ENCODE data around the gene ZNF22.

The ZNF22 gene

DNA sequence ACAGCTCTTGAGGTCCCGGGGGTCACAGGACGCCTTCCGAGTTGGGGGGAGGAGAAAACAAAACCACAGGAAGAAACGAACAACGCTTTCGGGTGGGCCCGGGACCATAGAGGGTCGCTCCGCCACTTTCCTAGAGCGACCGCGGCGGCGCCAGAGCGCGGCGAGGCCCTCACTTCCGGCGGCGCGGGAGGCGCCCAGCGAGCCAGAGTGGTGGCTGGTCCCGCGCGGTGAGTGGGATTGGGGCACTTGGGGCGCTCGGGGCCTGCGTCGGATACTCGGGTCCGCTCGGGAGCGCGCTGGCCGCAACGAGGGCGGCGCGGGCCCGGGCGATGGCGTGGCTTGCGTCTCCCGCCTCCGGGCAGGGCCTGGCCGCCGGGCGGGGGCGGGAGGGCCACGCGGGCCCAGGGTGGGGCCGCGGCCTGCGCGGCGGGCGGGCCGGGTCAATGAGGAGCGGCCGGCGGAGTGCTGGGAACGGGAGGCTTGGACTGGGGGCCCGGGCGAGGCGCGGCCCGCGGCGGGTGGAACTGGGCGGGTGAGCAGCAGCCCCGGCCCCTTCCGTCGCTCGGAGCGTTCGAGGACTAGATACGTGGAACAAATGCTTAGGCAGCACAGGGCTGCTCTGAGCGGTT is at the start of gene ZNF22:
Gene ZNF22 (plus strand): TSS at position 172 of the 629 bp plus-strand sequence. CDS start 2,446 bp downstream, outside the sequence.
- peak; percentile 20 to 54 (median 41) for DNase-seq (ENCODE audit: low read depth in 3 of 3)

DNA sequence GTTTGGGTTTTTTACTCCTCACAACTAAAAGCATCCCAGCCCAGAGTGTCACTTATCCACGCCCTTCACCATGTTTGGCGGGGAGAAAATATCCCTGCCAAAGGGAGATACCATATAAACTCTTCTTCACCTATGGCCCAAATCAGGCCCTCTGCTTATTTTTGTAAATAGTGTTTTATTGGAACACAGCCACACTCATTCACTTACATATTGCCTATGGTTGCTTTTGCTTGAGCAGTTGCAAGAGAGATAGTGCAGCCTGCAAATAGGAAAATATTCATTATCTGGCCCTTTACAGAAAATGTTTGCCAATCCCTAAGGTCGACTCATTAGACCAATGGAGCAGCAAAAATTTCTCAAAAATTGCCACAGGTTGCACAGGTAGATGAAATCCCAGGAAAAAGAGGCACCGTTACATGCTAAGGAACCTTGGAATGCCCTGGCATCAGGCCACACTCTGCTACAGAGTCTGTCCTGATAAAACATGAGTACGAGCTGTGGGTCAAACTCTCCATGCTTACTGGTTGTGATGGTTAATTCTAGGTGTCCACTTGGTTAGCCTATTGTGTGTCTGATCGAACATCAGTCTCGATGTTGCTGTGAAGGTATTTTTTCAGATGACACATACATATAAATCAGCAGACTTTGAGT is 49.0 kb upstream of the ZNF22 start:
- DNase-seq (ENCODE audit: low read depth in 3 of 3): no peak

DNA sequence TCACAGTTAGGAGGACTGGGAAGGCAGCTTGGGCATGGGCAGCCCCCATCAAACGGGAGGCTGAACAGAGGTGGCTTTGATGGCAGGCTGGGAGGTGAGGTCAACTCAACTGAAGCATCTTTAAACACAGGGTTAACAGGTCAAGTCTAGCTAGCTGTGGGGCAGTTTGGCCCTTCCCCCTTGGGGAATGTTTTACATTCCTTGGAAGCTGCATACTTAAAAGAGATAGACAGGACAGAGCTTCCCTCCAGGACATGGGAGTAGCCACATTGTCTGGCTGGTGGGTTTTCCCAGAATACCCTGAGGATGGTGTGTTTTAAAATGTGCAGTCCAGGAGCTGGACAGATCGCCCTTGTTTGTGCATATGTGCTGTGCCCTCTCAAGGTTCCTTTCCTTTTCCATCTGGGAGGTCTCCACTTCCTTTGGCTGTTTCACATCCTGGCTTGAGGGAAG is 47.9 kb upstream of the ZNF22 start:
- no peak for DNase-seq (ENCODE audit: low read depth in 3 of 3)

DNA sequence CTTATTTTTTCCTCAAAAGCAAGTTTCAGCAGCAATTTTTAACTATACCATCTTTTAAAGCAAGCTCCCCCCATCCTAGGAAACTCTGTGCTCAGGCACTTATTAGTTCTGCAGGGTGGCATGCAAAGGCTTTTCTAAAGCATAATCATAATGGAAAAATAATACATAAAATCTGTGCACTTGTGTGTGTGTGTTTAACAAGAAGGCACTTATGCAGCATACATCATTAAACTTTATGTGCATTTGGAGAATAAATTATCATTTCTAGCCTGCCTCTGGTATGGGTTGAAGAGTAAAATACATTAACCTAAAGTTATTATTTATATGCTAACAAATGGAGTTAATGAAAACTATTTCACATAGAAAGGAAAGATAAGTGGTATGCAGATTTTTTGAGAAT is 46.7 kb upstream of the ZNF22 start:
- DNase-seq (ENCODE audit: low read depth in 3 of 3): no peak

DNA sequence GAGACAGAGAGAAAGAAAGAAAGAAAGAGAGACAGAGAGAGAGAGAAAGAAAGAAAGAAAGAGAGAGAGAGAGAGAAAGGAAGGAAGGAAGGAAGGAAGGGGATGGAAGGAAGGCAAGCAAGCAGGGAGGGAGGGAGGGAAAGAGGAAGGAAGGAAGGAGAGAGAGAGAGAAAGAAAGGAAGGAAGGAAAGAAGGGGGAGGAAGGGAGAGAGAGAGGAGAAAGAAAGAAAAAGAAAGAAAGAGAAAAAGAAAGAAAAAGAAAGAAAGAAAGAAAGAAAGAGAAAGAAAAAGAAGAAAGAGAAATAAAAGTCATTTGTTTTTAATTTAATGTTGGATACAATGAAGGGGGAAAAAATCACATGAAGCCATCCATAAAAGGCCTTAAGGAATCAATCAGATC is 45.8 kb upstream of the ZNF22 start:
- no peak for DNase-seq (ENCODE audit: low read depth in 3 of 3)

DNA sequence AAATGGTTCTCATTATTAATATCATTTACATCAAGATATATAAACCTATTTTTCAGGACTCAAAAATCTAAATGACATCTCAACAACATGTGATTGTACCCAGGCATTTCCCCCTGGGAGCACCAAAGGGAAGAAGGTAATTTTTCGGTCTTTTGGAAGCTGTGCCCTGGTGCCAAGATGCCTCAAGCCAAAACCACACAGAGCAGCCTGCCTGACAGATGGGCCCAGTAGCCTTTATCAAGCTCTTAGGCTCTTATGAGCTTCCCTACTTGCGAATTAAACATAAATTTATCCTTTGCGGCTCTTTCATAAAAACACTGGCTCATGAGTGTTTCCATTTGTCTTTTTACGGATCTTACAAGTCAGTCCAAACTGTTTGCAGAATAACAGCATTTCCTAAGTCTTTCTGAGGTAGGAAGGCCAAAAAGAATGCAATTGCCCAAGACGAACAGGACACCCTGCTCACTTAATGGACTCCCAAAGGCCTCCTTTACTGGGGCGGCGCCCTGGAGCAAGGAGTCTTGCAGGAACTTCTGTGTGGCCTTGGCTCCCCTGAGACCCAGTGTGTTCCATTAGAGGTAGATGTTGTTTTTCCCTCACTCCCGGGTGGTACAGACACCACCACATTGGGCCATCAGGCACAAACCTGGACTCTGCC is 45.2 kb upstream of the ZNF22 start:
- no peak for DNase-seq (ENCODE audit: low read depth in 3 of 3)

DNA sequence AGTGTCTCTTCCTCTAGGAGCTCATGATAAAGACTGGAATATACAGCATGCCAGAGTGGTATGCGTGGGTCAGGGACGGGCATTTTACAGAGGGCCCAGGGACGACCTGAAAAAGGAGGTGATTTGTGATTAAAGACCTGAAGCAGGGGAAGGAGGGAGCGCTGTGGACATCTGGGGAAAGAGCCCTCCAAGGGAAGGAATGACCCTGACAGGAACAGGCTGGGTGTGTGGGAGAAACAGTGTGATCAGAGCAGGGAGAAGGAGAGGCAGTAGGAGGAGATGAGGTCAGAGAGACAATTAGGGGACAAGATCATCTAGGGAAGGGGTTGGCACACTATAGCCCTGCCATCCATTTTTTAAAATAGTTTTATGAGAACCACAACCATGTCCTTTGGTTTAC is 44.5 kb upstream of the ZNF22 start:
- no peak for DNase-seq (ENCODE audit: low read depth in 3 of 3)

DNA sequence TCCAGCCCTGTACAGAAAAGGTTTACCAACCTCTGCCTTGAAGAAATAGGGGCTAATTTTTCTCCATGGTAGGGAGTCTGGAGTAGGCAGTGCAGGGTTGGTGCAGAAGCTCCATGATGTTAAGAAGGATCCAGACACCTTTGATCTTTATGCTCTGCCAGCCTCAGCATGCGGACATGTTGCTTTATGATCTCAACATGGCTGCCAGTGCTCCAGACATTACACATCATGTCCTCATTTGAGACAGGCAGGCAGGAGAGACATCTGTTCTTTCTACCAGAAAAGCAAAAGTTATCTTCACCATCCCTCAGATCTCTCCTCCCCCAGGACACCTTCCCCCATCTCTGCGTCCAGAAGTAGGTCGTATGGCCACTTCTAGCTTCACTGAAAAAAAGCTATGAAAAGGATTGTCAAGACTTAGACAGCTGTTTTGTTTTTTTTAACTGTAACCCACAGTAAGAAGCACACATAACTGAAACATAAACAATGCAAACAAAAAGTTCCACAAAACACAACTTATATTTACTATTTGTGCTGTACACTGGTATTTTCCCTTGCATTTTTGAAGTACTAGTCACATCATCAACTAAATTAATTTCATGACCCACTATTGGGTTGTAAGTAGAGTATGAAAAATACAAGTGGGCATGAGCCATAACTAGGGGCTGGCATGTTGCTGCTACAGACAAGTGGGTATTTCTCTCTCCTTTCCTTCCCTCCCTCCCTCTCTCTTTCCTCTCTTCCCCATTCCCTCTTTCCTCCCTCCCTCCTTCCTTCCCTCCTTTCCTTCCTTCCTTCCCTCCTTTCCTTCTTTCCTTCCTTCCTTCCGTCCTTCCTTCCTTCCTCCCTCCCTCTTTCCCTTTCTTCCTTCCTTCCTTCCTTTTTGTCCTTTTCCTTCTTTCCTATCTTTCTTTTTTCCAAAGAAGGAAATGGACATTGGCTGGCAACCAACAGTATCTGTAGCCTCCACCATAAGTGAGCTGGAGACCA is 43.7 kb upstream of the ZNF22 start:
- no peak for DNase-seq (ENCODE audit: low read depth in 3 of 3)

DNA sequence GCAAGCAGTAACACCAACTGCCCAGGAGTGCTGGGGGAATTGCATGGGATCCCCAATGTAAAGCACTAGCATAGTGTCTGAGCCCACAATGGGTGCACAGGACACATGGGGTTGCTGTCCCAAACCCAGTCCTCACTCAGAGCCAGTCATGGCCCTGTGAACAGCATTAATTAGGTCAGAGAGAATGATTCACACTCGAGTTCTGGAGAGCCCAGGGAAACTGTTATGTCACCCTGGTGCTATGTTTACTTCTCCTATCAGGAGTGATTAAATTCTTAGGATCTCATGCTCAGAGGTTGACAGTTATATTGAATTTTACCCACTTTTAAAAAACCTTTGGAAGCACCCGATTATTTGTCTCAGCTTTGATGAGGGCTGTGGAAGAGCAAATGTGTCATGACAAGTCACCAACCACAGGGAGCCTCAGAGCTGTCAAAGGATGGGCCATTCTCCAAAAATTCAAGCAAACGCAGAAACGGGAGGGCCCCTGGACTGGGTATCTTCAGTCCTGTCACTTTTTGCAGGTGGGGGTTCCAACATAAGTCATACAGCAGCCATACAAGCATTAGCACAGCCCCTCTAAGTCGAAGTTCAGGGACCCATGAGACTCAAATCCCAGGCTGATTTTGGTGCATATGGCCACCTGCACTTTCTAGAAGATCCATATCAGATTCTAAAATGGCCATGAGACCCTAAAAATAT is 42.4 kb upstream of the ZNF22 start:
- DNase-seq (ENCODE audit: low read depth in 3 of 3): no peak

DNA sequence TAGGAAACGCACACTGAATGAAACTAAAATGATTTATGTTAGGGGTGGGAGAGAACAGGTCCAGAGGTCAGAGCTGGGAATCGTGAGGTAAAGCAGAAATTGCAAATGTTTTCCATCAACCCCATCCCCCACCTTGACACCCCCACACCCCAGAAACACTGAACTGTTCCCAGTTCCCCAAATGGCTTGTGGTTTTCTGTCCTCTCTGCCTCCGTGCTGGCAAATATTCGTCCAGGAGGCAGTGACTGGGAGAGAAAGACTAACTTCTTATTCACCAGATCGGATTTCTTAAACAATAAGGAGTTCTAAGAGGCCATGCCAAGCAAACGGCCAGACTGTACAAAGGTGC is 41.9 kb upstream of the ZNF22 start:
- no peak for DNase-seq (ENCODE audit: low read depth in 3 of 3)

DNA sequence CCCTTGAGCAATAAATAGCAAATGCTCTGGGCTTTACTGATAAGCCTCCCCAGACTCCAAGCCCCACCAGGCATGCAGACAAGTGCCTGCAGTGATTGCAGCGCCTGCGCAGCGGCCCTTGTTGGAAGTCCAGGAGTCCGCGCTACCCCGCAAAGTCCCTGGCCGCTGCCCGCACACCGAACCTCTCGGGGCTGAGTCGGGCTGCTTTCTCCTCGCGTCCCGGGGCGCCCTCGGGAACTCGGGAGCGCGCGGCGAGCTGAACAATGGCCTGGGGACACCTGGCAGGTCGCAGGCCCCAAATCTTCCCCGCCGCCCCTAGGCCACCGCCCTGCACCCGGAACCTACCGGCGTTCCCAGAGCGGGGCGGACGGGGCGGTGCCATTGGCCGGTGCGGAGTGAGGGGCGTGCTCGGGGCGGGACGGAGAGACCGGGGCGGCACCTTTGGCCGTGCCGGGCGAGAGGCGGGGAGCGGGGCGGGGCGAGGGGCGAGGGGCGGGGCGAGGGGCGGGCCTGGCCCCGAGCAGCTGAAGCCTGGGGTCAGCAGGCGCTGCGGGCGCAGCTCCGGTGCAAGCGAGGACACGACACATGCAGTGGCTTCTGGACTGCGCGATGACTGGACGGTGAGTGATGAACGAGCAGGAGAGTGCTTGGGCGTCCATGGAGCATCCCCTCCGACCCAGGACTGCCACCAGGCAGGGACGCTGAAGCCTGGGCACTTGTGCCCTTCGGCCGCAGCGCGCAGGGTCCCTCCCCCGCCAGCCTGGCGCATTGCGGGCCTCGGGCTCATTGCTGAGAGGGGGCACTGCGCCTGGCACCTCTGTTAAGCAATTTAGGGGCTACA is 41.3 kb upstream of the ZNF22 start, which contains the start of gene RASSF4:
Gene RASSF4 (plus strand): TSS at position 556 of the 841 bp plus-strand sequence. CDS start 10,401 bp downstream, outside the sequence.
- DNase-seq (ENCODE audit: low read depth in 3 of 3): peak; percentile 83 to 91 (median 84)

DNA sequence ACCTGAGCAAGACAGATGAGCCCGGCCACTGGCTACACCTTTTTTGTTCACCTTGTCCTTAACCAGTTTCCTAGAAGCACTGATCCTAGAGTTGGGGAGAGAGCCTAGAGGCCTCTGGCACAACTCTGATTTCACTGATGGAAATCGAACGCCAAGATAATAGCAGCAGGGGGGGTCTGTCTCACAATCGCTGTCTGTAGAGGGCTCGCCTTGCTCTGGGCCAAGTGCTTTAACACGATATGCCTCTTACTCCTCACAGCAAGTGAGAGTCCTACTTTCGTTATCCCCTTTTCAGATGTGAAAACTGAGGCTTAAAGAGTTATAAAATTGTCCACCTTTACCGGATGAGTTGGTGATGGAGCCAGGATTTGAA is 40.6 kb upstream of the ZNF22 start:
- DNase-seq (ENCODE audit: low read depth in 3 of 3): no peak

DNA sequence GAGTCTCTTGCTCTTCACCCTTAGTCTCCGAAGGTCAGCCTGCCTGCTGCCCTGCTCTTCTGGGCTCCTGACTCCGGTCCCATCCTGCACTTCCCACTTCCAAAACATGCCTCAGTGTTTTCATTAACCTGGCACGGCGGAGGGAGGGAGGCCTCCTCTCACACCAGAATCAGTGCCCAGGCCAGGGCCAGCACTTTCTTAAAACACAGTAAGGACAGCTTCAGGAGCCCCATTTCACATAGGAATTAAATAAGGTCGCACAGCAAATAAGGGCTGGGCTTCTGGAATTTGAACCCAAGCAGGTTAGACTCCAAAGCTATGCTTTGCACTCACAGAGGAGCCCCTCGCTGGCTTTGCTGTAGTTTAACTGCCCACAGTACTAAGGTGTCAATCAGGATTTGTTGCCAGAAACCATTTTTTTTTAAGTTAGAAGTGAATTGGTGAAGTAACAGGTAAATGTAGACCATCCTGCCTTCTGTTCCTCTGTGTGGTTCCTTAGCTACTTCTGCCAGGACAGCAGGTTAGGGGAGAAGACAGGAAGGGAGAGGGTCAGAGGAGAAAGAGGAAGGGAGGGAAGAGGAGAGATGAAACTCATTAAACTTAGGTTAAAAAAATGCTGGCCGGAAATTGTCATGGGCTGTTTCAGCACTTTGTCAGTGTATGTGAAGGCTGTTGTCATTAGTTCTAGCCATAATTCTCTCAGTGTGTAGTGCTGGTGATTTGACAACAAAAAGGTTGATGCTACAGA is 40.1 kb upstream of the ZNF22 start:
- no peak for DNase-seq (ENCODE audit: low read depth in 3 of 3)

DNA sequence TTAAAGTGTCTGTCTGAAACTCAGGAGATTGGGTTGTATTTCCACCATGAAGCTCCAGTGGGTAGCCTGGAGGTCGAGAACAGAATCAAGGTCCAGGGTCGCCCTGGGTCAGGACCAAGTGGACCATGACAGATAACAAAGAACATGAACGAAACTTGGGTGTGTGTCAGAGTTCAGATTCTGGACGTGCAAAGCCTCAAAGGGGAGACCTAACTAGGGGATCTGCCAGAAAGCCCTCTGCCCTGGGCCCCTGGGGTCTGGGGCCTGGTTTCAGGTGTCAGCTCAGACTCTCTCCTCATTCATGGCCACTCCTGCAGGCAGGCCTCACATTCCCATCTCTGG is 39.5 kb upstream of the ZNF22 start:
- no peak for DNase-seq (ENCODE audit: low read depth in 3 of 3)

DNA sequence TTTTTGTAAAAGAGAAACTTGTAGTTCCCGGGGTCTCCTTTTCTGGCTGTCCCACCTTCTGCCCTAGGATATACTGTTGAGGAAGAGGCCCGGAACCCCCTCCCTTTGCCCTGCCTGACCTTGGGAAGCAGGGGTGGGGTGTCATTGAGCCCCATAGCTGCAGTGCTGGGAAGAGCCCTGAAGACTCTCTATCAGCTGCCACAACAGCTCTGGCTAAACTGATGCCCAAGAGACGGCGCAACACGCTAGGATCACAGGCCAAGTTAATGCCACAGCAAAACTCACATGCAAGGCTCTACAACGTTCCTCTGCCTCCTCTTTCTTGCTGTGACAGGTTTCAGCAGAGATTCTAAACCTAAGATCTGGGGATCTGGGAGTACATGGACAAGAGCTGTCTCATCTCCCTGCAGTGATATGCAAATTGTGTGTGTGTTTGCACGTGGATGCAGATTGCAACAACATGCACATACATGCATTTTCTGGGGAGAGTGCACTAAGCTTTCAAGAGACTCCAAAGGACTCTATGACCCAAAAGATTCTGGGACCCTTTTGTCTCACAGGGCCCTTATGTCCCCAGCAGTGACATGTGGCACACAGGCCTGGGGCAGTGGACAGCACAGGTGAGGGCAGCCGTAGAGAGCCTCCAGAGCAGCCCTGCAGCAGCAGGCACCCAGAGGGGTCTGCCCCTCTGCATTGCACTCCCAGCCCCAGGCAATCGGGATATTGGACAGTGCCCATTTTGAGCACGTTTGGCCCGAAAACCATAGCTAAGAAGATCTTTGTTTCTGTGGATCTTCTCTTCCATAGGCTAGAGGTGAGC is 38.6 kb upstream of the ZNF22 start:
- DNase-seq (ENCODE audit: low read depth in 3 of 3): no peak

DNA sequence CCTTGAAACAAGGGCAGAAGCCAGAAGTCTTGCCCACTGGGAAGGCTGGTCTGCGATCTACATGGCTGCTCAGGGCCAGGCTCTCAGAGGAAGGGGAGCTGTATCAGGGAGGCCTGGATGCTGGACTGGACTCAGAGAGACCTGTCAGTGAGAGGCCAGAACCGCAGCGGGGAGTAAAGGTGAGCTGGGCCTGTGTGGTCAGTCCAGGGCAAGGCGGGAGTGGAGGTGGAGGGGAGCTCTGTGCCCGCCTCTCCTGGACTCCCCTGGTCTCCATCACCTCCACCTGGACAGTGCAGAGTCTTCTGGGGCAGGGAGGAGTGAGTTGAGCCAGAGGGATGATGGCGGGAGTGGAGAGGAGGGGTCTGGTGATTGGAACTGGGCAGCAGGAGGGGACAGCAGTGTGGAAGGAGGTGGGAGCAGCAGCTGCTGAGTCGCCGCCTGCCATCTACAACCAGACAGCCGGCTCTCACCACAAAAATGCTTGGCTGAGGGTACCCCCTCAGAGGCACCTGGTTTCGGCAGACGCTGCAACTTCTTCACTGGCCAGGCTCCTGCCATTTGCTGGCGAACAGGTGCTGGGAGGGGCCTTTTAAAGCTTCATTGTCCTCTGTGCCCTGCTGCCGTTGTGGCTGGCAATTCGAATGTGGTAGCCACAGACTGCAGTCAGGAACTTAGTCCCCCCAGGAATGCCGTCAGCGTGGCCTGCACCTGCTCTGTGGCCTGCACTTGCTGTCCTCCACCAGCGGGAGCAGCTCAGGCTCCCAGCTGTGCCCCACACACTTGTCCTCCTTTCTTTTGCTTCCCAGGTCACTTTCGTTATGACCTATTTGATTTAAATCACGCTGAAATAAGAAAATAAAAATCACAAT is 37.6 kb upstream of the ZNF22 start:
- no peak for DNase-seq (ENCODE audit: low read depth in 3 of 3)

DNA sequence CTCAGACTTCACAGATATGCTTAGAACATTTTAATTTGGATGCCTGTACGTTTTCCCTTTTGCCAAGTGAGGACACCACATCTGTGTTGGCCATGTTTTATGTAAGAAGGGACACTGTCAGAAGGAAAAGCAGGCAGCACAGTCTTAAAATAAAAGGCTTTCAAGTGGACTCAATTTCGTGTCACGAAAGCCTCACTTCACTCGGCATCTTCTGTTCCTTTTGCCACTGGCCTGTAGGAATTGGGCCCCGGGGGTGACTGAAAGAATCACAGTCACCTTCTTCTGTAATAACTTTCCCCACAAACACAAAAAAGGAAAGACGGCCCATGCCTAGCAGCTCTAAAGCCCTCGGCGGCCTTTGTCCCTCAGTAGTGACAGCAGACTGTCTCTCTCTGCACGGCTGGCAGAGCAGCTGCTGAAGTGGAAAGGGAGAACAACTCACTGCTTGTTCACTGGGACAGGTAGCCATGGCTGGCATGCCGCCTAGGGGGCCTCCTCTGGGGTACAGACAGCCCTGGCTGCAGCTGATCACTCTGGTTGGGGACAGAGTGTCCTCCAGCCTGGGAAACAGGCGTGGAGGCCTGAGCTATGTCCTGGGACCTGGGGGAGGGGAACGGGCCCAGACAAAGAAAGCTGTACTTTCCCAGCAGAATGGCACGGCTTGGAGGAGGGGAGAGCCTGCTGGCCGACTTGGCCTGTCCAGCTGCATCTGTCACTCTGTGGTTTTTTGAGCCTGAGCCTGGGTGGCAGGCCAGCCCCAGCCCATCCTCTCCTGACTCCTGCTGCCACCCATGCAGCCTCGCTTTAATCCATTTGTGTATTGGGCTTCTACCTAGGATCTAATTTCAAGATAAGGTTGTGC is 36.7 kb upstream of the ZNF22 start:
- DNase-seq (ENCODE audit: low read depth in 3 of 3): no peak

Data from stimulated activated CD4-positive, alpha-beta T cell treated with anti-CD3 and anti-CD28 coated beads, TNF-alpha, amount 100 ng/mL, for 24 hours (primary cell).